IMR-90 (cell line): ENCODE data around the gene OPHN1. TPM values are rescaled to one million over a fixed set of nuclear protein-coding genes. Genes with fewer than 3 reads are reported as not detected.

Source experiments
- ATAC-seq: fragments of 200-7000 bp; cut with Tn5 transposase; 2 replicates; pipeline ENCODE4 v1.9.1; 2020; ENCODE audit warnings: low read depth, mild to moderate bottlenecking, moderate library complexity
- BruUV-seq: library from RNA; stranded (reverse); fragments of 400-500 nt; replicated peaks from 2 replicates; lab custom pipeline; 2021; lab: Mats Ljungman, UMichigan
- CTCF ChIA-PET: fragments of 300-600 bp; formaldehyde crosslinking; extraction: SDS; loops from one replicate; lab custom pipeline; 2021; ENCODE audit warnings: antibody characterized with exemption; lab: Yijun Ruan, JAX
- POLR2A ChIA-PET: fragments of 300-600 bp; sonication (Branson Sonifier 250); formaldehyde crosslinking; loops from one replicate; lab custom pipeline; 2022; ENCODE audit warnings: antibody characterized with exemption; ENCODE audit not compliant: unreplicated experiment; lab: Charles Lee
- DNase-seq: peaks from one replicate; pipeline ENCODE4 v3.0.0; 2013
- H2AFZ ChIP-seq: replicated peaks from 2 replicates; pipeline ENCODE3; 2013; ENCODE audit warnings: low read length, mild to moderate bottlenecking; ENCODE audit not compliant: poor library complexity
- H2AK5ac ChIP-seq: 2 replicates; pipeline ENCODE4 v1.6.1; 2013; ENCODE audit warnings: low read depth, low read length, inconsistent platforms
- H2AK9ac ChIP-seq: replicated peaks from 2 replicates; pipeline ENCODE3; 2013; ENCODE audit warnings: mild to moderate bottlenecking, low read depth, low read length, moderate library complexity; ENCODE audit not compliant: poor library complexity
- H2BK120ac ChIP-seq: 2 replicates; pipeline ENCODE4 v1.6.1; 2013; ENCODE audit warnings: low read depth, low read length, inconsistent platforms
- H2BK15ac ChIP-seq: 3 replicates; pipeline ENCODE4 v1.6.1; 2013; ENCODE audit warnings: low read depth, low read length, inconsistent platforms
- H2BK20ac ChIP-seq: 2 replicates; pipeline ENCODE4 v1.6.1; 2013; ENCODE audit warnings: low read depth, mild to moderate bottlenecking, inconsistent platforms, low read length, moderate library complexity
- H2BK5ac ChIP-seq: 2 replicates; pipeline ENCODE4 v1.6.1; 2013; ENCODE audit warnings: mild to moderate bottlenecking, low read depth, low read length, inconsistent platforms; ENCODE audit not compliant: poor library complexity, severe bottlenecking
- H3K14ac ChIP-seq: replicated peaks from 2 replicates; pipeline ENCODE4 v1.6.1; 2013; ENCODE audit warnings: low read depth, low read length, inconsistent platforms
- H3K18ac ChIP-seq: 2 replicates; pipeline ENCODE4 v1.6.1; 2013; ENCODE audit warnings: low read depth, low read length, control low read depth
- H3K23ac ChIP-seq: 2 replicates; pipeline ENCODE4 v1.6.1; 2013; ENCODE audit warnings: low read depth, low read length, inconsistent platforms
- H3K27ac ChIP-seq: 2 replicates; pipeline ENCODE4 v1.5.1; 2013; ENCODE audit warnings: mild to moderate bottlenecking, control low read depth, low read length; ENCODE audit not compliant: insufficient read depth
- H3K27me3 ChIP-seq: 2 replicates; pipeline ENCODE4 v1.6.1; 2013; ENCODE audit warnings: low read length; ENCODE audit not compliant: control insufficient read depth, insufficient read depth
- H3K36me3 ChIP-seq: 2 replicates; pipeline ENCODE4 v1.6.1; 2013; ENCODE audit warnings: low read length, mixed read lengths; ENCODE audit not compliant: control insufficient read depth, insufficient read depth
- H3K4ac ChIP-seq: 2 replicates; pipeline ENCODE4 v1.6.1; 2013; ENCODE audit warnings: low read depth, low read length, inconsistent platforms
- H3K4me1 ChIP-seq: 2 replicates; pipeline ENCODE4 v1.6.1; 2013; ENCODE audit warnings: low read length, mixed read lengths; ENCODE audit not compliant: control insufficient read depth, insufficient read depth
- H3K4me2 ChIP-seq: 2 replicates; pipeline ENCODE4 v1.6.1; 2013; ENCODE audit warnings: low read depth, mild to moderate bottlenecking, control low read depth, low read length, moderate library complexity
- H3K4me3 ChIP-seq: 2 replicates; pipeline ENCODE4 v1.5.1; 2013; ENCODE audit warnings: low read depth, mild to moderate bottlenecking, control low read depth, low read length, moderate library complexity; ENCODE audit not compliant: insufficient read depth
- H3K56ac ChIP-seq: 2 replicates; pipeline ENCODE4 v1.6.1; 2013; ENCODE audit warnings: low read length, inconsistent platforms; ENCODE audit not compliant: insufficient read depth; ENCODE audit errors: extremely low read depth
- H3K79me1 ChIP-seq, 2 experiments: 2 replicates each; pipeline ENCODE4 v1.6.1; 2013; ENCODE audit warnings: low read length in 2 of 2, inconsistent platforms in 1 of 2, low read depth in 1 of 2
- H3K9ac ChIP-seq: 2 replicates; pipeline ENCODE4 v1.6.1; 2013; ENCODE audit warnings: low read depth, low read length, control low read depth
- H3K9me1 ChIP-seq: 2 replicates; pipeline ENCODE4 v1.6.1; 2013; ENCODE audit warnings: low read length, inconsistent platforms; ENCODE audit not compliant: insufficient read depth
- H3K9me3 ChIP-seq: 2 replicates; pipeline ENCODE4 v1.6.1; 2013; ENCODE audit warnings: low read length; ENCODE audit not compliant: control insufficient read depth, insufficient read depth
- H4K20me1 ChIP-seq: 2 replicates; pipeline ENCODE4 v1.6.1; 2013; ENCODE audit warnings: low read length, inconsistent platforms; ENCODE audit not compliant: insufficient read depth
- H4K5ac ChIP-seq: 2 replicates; pipeline ENCODE4 v1.6.1; 2013; ENCODE audit warnings: mild to moderate bottlenecking, low read depth, low read length, control low read depth
- H4K8ac ChIP-seq, 2 experiments: 2 replicates each; pipeline ENCODE4 v1.6.1; 2013; ENCODE audit warnings: low read depth in 2 of 2, low read length in 2 of 2, control low read depth in 1 of 2, inconsistent platforms in 1 of 2
- H4K91ac ChIP-seq: 2 replicates; pipeline ENCODE4 v1.6.1; 2013; ENCODE audit warnings: low read depth, low read length, inconsistent platforms; ENCODE audit not compliant: insufficient read depth
- BHLHE40 ChIP-seq: fragments of 150-350 bp; IDR thresholded peaks from 2 replicates; pipeline ENCODE4 v1.6.1; 2016; ENCODE audit warnings: mild to moderate bottlenecking, low read depth, low read length
- CEBPB ChIP-seq: IDR thresholded peaks from 2 replicates; pipeline ENCODE4 v1.6.1; 2012; ENCODE audit warnings: low read depth, low read length, improper control_type of control experiment
- CHD1 ChIP-seq: IDR thresholded peaks from 2 replicates; pipeline ENCODE4 v1.6.1; 2012; ENCODE audit warnings: low read depth, low read length, improper control_type of control experiment
- MAFK ChIP-seq: IDR thresholded peaks from 2 replicates; pipeline ENCODE4 v1.6.1; 2012; ENCODE audit warnings: low read depth, low read length, improper control_type of control experiment
- MAZ ChIP-seq: IDR thresholded peaks from 2 replicates; pipeline ENCODE4 v1.6.1; 2012; ENCODE audit warnings: low read depth, mild to moderate bottlenecking, low read length, improper control_type of control experiment, moderate library complexity, borderline replicate concordance
- NFE2L2 ChIP-seq: fragments of 150-350 bp; IDR thresholded peaks from 2 replicates; pipeline ENCODE4 v1.6.1; 2016; ENCODE audit warnings: low read depth, mild to moderate bottlenecking, low read length
- RCOR1 ChIP-seq: IDR thresholded peaks from 2 replicates; pipeline ENCODE4 v1.6.1; 2012; ENCODE audit warnings: mild to moderate bottlenecking, low read length, improper control_type of control experiment; ENCODE audit not compliant: insufficient replicate concordance
- RFX5 ChIP-seq: IDR thresholded peaks from 2 replicates; pipeline ENCODE4 v1.8.0; 2012; ENCODE audit warnings: low read depth, mild to moderate bottlenecking, low read length, moderate library complexity
- WGBS, 2 experiments: methylation state at CpG; one replicate each; pipeline versions ENCODE4 v1.1.5 to v1.1.7; 2013; ENCODE audit warnings: missing lambda C conversion rate in 2 of 2; ENCODE audit not compliant: insufficient read length in 1 of 2; ENCODE audit errors: extremely low coverage in 2 of 2; 5-methylcytosine and 5-hydroxymethylcytosine counted together
- dilution Hi-C: fragments of 300-500 bp; cut with HindIII; formaldehyde crosslinking; loops from one replicate; pipeline ENCODE4 v1.14.3; 2018; ENCODE audit warnings: low sequenced_read_pairs; ENCODE audit not compliant: unreplicated experiment
- in situ Hi-C: fragments of 300-500 bp; cut with MboI; formaldehyde crosslinking; loops from 3 replicates; pipeline ENCODE4 v1.14.3; 2019; ENCODE audit warnings: low sequenced_read_pairs, inconsistent platforms, mixed read lengths
- intact Hi-C: fragments of 100-400 bp; cut with micrococcal nuclease; formaldehyde crosslinking; loops from 2 replicates; pipeline ENCODE4 v1.10.0; 2022
- polyA plus RNA-seq, 3 experiments: library from polyadenylated mRNA; depleted of rRNA; stranded (reverse); fragments of >200 nt; gene quantifications; 2 replicates each; pipeline ENCODE4 v1.2.3, GENCODE V29; 2012; ENCODE audit warnings: low replicate concordance in 1 of 3
- total RNA-seq: library from RNA; depleted of rRNA; stranded (reverse); fragments of >200 nt; gene quantifications from 2 replicates; pipeline ENCODE4 v1.2.3, GENCODE V29; 2012
- TF ChIP-seq, protein P1 (sequence below): fragments of 150-350 bp; IDR thresholded peaks from 2 replicates; pipeline ENCODE4 v1.6.1; 2017; ENCODE audit warnings: mild to moderate bottlenecking, antibody characterized with exemption, low read length, low read depth

The OPHN1 gene
- total and polyA plus RNA-seq, 2 of the 4 experiments (the other 2 are of a cell fraction): 4.0 to 13.1 TPM

DNA sequence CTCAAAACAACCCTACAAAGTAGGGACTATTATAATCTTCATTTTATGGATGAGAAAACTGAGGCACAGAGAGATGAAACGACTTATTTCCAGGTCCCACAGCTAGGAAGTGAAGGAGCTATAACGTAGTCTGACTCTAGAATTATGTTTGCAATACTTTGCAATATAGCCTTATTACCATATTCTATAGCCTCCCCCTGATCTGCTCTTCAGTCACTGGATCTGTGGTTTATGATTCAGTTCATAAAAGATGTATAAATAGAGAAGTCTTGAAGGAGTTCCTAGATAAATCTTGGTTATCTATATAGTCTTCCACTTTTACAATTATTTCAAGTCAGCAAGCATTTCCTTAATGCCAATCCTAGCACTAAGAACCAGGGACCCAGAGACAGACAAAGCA, 57.5 kb downstream of the OPHN1 start:
- ChIA-PET POLR2A (no interaction called here), CTCF (interaction anchor here (0.6 kb wide), 1 partner anchor 101 kb away, joined by 3 read pairs; no protein-coding TSS in a partner anchor)
- H3K27ac ChIP-seq: no peak overlapping the region
- H2AFZ ChIP-seq: no peak overlapping the region
- in situ Hi-C loops: no loop called here
- H3K23ac ChIP-seq: no peak overlapping the region
- H3K4me3 ChIP-seq: no peak overlapping the region
- H3K9me1 ChIP-seq: peaks cover 3% of the 10 kb centered on the region; the same call in 1 of the 2 replicates
- no peak overlapping the region for H4K8ac ChIP-seq
- TF ChIP-seq NFE2L2 (no peak), CEBPB (no peak), MAZ (no peak), RCOR1 (no peak), BHLHE40 (no peak), MAFK (no peak), CHD1 (no peak), RFX5 (no peak)
- TF ChIP-seq, protein P1, sequence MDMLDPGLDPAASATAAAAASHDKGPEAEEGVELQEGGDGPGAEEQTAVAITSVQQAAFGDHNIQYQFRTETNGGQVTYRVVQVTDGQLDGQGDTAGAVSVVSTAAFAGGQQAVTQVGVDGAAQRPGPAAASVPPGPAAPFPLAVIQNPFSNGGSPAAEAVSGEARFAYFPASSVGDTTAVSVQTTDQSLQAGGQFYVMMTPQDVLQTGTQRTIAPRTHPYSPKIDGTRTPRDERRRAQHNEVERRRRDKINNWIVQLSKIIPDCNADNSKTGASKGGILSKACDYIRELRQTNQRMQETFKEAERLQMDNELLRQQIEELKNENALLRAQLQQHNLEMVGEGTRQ: no peak
- WGBS, 2 experiments: no CpG with 5 or more reads among the region's 2 CpGs
- H2BK5ac ChIP-seq: no peak overlapping the region
- no peaks in the 10 kb centered on the region for H3K9me3 ChIP-seq
- intact Hi-C loops: no loop called here
- no peak overlapping the region for H4K91ac ChIP-seq
- no peak overlapping the region for H3K4ac ChIP-seq
- dilution Hi-C loops: no loop called here
- no peak overlapping the region for H2AK9ac ChIP-seq
- H3K79me1 ChIP-seq: no peaks in the 10 kb centered on the region
- H2BK20ac ChIP-seq: no peak overlapping the region
- no peak overlapping the region for H3K18ac ChIP-seq
- peak; percentile 8 for DNase-seq
- no peaks in the 10 kb centered on the region; the same call in 1 of the 2 replicates for H3K4me1 ChIP-seq
- H3K27me3 ChIP-seq: no peaks in the 10 kb centered on the region
- no TSS peak for BruUV-seq
- no peak overlapping the region for H3K56ac ChIP-seq
- H2BK15ac ChIP-seq: no peak overlapping the region
- no peaks in the 10 kb centered on the region for H3K36me3 ChIP-seq
- no peak overlapping the region for H3K14ac ChIP-seq
- ATAC-seq: no peak
- no peak overlapping the region for H2AK5ac ChIP-seq
- no peak overlapping the region for H4K5ac ChIP-seq
- H2BK120ac ChIP-seq: no peak overlapping the region
- no peak overlapping the region for H3K9ac ChIP-seq
- no peaks in the 10 kb centered on the region for H4K20me1 ChIP-seq
- no peak overlapping the region for H3K4me2 ChIP-seq
